GM23338 (cell line): ENCODE measurements around the gene CALR. TPM values are rescaled to one million over a fixed set of nuclear protein-coding genes. Genes with fewer than 3 reads are reported as not detected.
A peak's percentile ranks its signal among the peaks of the same experiment; 100 is the strongest.

Experiments
- ATAC-seq: fragments of 200-7000 bp; cut with Tn5 transposase; 3 replicates; pipeline ENCODE4 v1.9.1; 2020
- DNase-seq: peaks from one replicate; pipeline ENCODE4 v3.0.0-alpha.2; 2015; ENCODE audit warnings: low spot score
- H2AFZ ChIP-seq: fragments of 200-600 bp; sonication (generic); 2 replicates; pipeline ENCODE4 v1.8.0; 2016; ENCODE audit warnings: antibody characterized with exemption, mild to moderate bottlenecking, moderate library complexity
- H3F3A ChIP-seq: fragments of 200-600 bp; sonication (generic); replicated peaks from 2 replicates; pipeline ENCODE4 v1.8.0; 2017; ENCODE audit warnings: antibody characterized with exemption, mixed run types, low read depth
- H3K27ac ChIP-seq: fragments of 200-600 bp; sonication (generic); 2 replicates; pipeline ENCODE4 v1.6.1; 2016; ENCODE audit warnings: low read depth
- H3K27me3 ChIP-seq: fragments of 200-600 bp; sonication (generic); 2 replicates; pipeline ENCODE4 v1.8.0; 2016; ENCODE audit warnings: mild to moderate bottlenecking, mixed run types, moderate library complexity; ENCODE audit not compliant: insufficient read depth
- H3K36me3 ChIP-seq: fragments of 200-600 bp; sonication (generic); 2 replicates; pipeline ENCODE4 v1.8.0; 2016; ENCODE audit warnings: mild to moderate bottlenecking; ENCODE audit not compliant: insufficient read depth
- H3K4me1 ChIP-seq: fragments of 200-600 bp; sonication (generic); 2 replicates; pipeline ENCODE4 v1.8.0; 2016; ENCODE audit warnings: mild to moderate bottlenecking, moderate library complexity; ENCODE audit not compliant: insufficient read depth
- H3K4me2 ChIP-seq: fragments of 200-600 bp; sonication (generic); 2 replicates; pipeline ENCODE4 v1.7.1; 2017; ENCODE audit warnings: mixed run types
- H3K4me3 ChIP-seq: fragments of 200-600 bp; sonication (generic); 2 replicates; pipeline ENCODE4 v1.6.1; 2016; ENCODE audit warnings: mixed run types
- H3K79me2 ChIP-seq: fragments of 200-600 bp; sonication (generic); replicated peaks from 2 replicates; pipeline ENCODE4 v1.8.0; 2017; ENCODE audit warnings: mild to moderate bottlenecking; ENCODE audit not compliant: insufficient read depth
- H3K9me2 ChIP-seq: fragments of 200-600 bp; sonication (generic); 2 replicates; pipeline ENCODE4 v1.8.0; 2017; ENCODE audit not compliant: insufficient read depth
- H4K20me1 ChIP-seq: fragments of 200-600 bp; sonication (generic); replicated peaks from 2 replicates; pipeline ENCODE4 v1.8.0; 2017; ENCODE audit warnings: mild to moderate bottlenecking; ENCODE audit not compliant: insufficient read depth
- H3K27ac Mint-ChIP-seq: 2 replicates; pipeline ENCODE4 v1.8.0; 2020; ENCODE audit warnings: inconsistent platforms, mild to moderate bottlenecking, moderate library complexity, mixed read lengths
- H3K27me3 Mint-ChIP-seq: 3 replicates; pipeline ENCODE4 v1.8.0; 2022; ENCODE audit warnings: low read depth, mild to moderate bottlenecking, moderate library complexity, mixed read lengths, inconsistent platforms; ENCODE audit not compliant: insufficient read depth, poor library complexity
- H3K36me3 Mint-ChIP-seq: 3 replicates; pipeline ENCODE4 v1.8.0; 2021; ENCODE audit warnings: low read depth, mild to moderate bottlenecking, inconsistent platforms, moderate library complexity, mixed read lengths
- H3K4me1 Mint-ChIP-seq: 3 replicates; pipeline ENCODE4 v1.8.0; 2020; ENCODE audit warnings: mild to moderate bottlenecking, inconsistent platforms, mixed read lengths
- H3K4me3 Mint-ChIP-seq: 3 replicates; pipeline ENCODE4 v1.8.0; 2021; ENCODE audit warnings: moderate library complexity, mild to moderate bottlenecking, inconsistent platforms, mixed read lengths
- H3K9me3 Mint-ChIP-seq: 3 replicates; pipeline ENCODE4 v1.8.0; 2020; ENCODE audit warnings: moderate library complexity, mild to moderate bottlenecking, inconsistent platforms, mixed read lengths
- CREB1 ChIP-seq: fragments of 250-450 bp; sonication (Bioruptor Pico); IDR thresholded peaks from 2 replicates; pipeline ENCODE4 v1.5.0; 2020; ENCODE audit warnings: low read depth, mild to moderate bottlenecking, moderate library complexity
- CTCF ChIP-seq, 2 experiments: fragments of 200-600 bp in 1 of 2; sonication (generic) in 1 of 2; conservative IDR thresholded peaks; 2 replicates each; pipeline versions ENCODE4 v1.5.1 to v1.6.1; 2016 to 2017; ENCODE audit warnings: antibody characterized with exemption in 2 of 2, low read depth in 2 of 2, mild to moderate bottlenecking in 2 of 2, moderate library complexity in 1 of 2
- ETS1 ChIP-seq: IDR thresholded peaks from 2 replicates; pipeline ENCODE4 v1.6.1; 2016; ENCODE audit warnings: antibody characterized with exemption
- EZH2phosphoT487 ChIP-seq: fragments of 200-600 bp; sonication (generic); IDR thresholded peaks from one replicate; pipeline ENCODE4 v1.8.1; 2018; ENCODE audit warnings: antibody characterized with exemption; ENCODE audit not compliant: unreplicated experiment
- JUNB ChIP-seq: IDR thresholded peaks from one replicate; pipeline ENCODE4 v1.6.1; 2016; ENCODE audit warnings: antibody characterized with exemption; ENCODE audit not compliant: unreplicated experiment
- POLR2AphosphoS5 ChIP-seq: IDR thresholded peaks from 2 replicates; pipeline ENCODE4 v1.6.1; 2016; ENCODE audit warnings: antibody characterized with exemption, low read depth
- REST ChIP-seq: IDR thresholded peaks from one replicate; pipeline ENCODE4 v1.6.1; 2018; ENCODE audit warnings: antibody characterized with exemption; ENCODE audit not compliant: unreplicated experiment
- ZNF114 ChIP-seq: fragments of 250-450 bp; sonication (Bioruptor Pico); IDR thresholded peaks from 2 replicates; pipeline ENCODE4 v1.5.0; 2020; ENCODE audit warnings: mild to moderate bottlenecking, moderate library complexity
- polyA plus RNA-seq: library from polyadenylated mRNA; unstranded; fragments of >200 nt; fragmentation: Nextera tagmentation; extraction: Ambion mirVana; gene quantifications from 2 replicates; pipeline ENCODE4 v1.2.1, GENCODE V29; 2016
- total RNA-seq: library from RNA; depleted of rRNA; stranded (reverse); fragments of >200 nt; shearing (Covaris generic); gene quantifications from 2 replicates; pipeline ENCODE4 v1.2.3, GENCODE V29; 2014

CALR gene
- total and polyA plus RNA-seq, 2 experiments from 2014 or later: 760 to 1,131 TPM

- H3K79me2 ChIP-seq: peaks cover 48% of the 10 kb centered on the region
These were observed 1.8 kb upstream of the CALR start for GRCh38 chr19:12936582-12936981.

GRCh38 chr19:12937093-12937926 is 1.1 kb upstream of the CALR start:
- H3F3A ChIP-seq: peaks cover 47% of the 10 kb centered on the region
- Mint-ChIP-seq H3K27me3 (peaks cover 13% of the 10 kb centered on the region), H3K4me1 (peaks cover 42% of the 10 kb centered on the region), H3K36me3 (peaks cover 40% of the 10 kb centered on the region), H3K27ac (peak overlapping the region; percentile 95), H3K4me3 (peak overlapping the region; percentile 99), H3K9me3 (no peaks in the 10 kb centered on the region)
- H3K36me3 ChIP-seq: peaks cover 34% of the 10 kb centered on the region
- H3K27ac ChIP-seq: peak overlapping the region; percentile 94
- DNase-seq: peak; percentile 91
- H3K79me2 ChIP-seq: peaks cover 44% of the 10 kb centered on the region
- peak overlapping the region; percentile 76 for H3K4me2 ChIP-seq
- H2AFZ ChIP-seq: no peak overlapping the region; the same call in 1 of the 2 replicates
- no peaks in the 10 kb centered on the region for H3K27me3 ChIP-seq
- peak overlapping the region; percentile 99 for H3K4me3 ChIP-seq
- peak; percentile 39 for ATAC-seq
- TF ChIP-seq REST: no peak
- TF ChIP-seq CREB1 (CRISPR knock-in tag): 0 out of 2 replicates have a peak, but pooled peaks have one; percentile 8
- TF ChIP-seq POLR2AphosphoS5: no peak; the same call in none of the 2 replicates
- no peak for TF ChIP-seq ZNF114
- H3K9me2 ChIP-seq: no peaks in the 10 kb centered on the region
- H3K4me1 ChIP-seq: peaks cover 28% of the 10 kb centered on the region
- H4K20me1 ChIP-seq: peaks cover 28% of the 10 kb centered on the region

More at GRCh38 chr19:12936582-12936981, 1.8 kb upstream of the CALR start:
- no peaks in the 10 kb centered on the region for H3K27me3 ChIP-seq
- H3K4me3 Mint-ChIP-seq: no peak overlapping the region; the same call in 2 of the 3 replicates
- no peak overlapping the region for H3K4me2 ChIP-seq
- peaks cover 24% of the 10 kb centered on the region for H4K20me1 ChIP-seq
- no peaks in the 10 kb centered on the region for H3K9me3 Mint-ChIP-seq
- peaks cover 27% of the 10 kb centered on the region for H3K36me3 ChIP-seq
- ATAC-seq (no peak), DNase-seq (no peak)
- no peaks in the 10 kb centered on the region for H3K9me2 ChIP-seq
- TF ChIP-seq JUNB (no peak), ETS1 (no peak), POLR2AphosphoS5 (no peak), EZH2phosphoT487 (no peak), CTCF (conservative IDR thresholded peaks at IDR 0.05; ENCODE audit: low read depth in 2 of 2) (no peak)
- peaks cover 42% of the 10 kb centered on the region for H3F3A ChIP-seq
- H3K27me3 Mint-ChIP-seq: peaks cover 14% of the 10 kb centered on the region
- peaks cover 29% of the 10 kb centered on the region for H3K4me1 ChIP-seq
- peak overlapping the region; percentile 94 for H3K27ac ChIP-seq
- no peak overlapping the region for H3K4me3 ChIP-seq
- H2AFZ ChIP-seq: 0 out of 2 replicates have a peak overlapping the region, but pooled peaks have one; percentile 63
- peak overlapping the region; percentile 80; the same call in 1 of the 2 replicates for H3K27ac Mint-ChIP-seq
- peaks cover 35% of the 10 kb centered on the region for H3K36me3 Mint-ChIP-seq
- peaks cover 46% of the 10 kb centered on the region for H3K4me1 Mint-ChIP-seq
